GM19351 (cell line): ENCODE results near the gene EVX2.

ENCODE experiments used
- ATAC-seq: cut with Tn5 transposase; IDR thresholded peaks from one replicate; pipeline ENCODE4 v1.9.1; 2021; ENCODE audit warnings: mild to moderate bottlenecking, moderate library complexity; ENCODE audit not compliant: unreplicated experiment

The EVX2 gene

DNA sequence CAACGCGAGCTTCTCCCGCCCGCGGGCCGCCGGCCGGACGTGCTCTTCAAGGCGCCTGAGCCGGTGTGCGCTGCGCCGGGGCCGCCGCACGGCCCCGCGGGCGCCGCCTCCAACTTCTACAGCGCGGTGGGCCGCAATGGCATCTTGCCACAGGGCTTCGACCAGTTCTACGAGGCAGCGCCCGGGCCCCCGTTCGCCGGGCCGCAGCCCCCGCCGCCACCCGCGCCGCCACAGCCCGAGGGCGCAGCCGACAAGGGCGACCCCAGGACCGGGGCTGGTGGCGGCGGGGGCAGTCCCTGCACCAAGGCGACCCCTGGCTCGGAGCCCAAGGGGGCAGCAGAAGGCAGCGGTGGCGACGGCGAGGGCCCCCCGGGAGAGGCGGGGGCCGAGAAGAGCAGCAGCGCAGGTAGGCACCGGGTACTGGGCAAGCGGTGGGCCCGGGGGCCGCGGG, 24.0 kb upstream of the EVX2 start:
- no peak for ATAC-seq

GRCh38 chr2:176106581-176107539, 23.1 kb upstream of the EVX2 start, which contains the start of gene HOXD11:
TSS of gene HOXD11 (plus strand) at chr2:176107280. CDS start at chr2:176107356, 76 bp downstream.
- no peak for ATAC-seq

GRCh38 chr2:176105730-176106580, 22.2 kb upstream of the EVX2 start:
- ATAC-seq, result no peak

GRCh38 chr2:176105078-176105729, 21.4 kb upstream of the EVX2 start:
- ATAC-seq, result no peak

DNA sequence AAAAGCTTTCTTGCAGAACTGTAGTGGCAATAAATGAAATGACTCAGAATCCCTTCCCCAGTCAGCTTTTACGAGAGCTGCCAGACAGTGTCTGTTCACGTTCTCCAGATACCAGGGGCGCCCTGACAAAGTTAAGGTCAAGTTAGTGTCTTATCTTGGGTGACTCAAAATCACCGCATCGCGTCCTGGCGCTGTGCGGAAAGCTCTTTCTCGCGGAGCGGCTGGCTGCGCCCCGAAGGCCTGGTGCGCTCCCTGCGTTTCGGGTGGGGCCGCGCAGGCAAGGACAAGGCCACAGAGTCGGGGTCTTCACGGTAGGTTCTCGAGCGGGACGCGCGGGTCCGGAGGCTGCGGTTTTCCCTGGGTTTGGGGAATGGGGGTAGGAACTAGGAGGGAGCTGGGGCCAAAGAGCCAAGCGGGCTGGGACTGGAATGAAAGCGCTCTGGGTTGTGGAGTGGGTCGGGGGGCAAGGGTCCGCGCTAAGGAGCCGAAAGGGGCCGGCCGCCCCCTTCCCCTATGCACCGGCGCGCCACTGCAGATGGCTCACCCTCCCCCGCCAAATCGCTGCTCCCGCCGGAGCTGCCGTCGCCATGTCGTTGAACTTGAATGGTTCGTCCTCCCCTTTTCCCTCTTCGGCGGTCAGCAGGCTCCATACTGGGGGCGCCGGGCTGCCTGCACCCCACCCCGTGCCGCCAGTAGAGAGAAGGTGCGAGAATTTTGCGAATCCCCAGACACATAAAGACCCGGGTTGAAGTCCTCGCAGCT, 20.7 kb upstream of the EVX2 start:
- no peak for ATAC-seq

DNA sequence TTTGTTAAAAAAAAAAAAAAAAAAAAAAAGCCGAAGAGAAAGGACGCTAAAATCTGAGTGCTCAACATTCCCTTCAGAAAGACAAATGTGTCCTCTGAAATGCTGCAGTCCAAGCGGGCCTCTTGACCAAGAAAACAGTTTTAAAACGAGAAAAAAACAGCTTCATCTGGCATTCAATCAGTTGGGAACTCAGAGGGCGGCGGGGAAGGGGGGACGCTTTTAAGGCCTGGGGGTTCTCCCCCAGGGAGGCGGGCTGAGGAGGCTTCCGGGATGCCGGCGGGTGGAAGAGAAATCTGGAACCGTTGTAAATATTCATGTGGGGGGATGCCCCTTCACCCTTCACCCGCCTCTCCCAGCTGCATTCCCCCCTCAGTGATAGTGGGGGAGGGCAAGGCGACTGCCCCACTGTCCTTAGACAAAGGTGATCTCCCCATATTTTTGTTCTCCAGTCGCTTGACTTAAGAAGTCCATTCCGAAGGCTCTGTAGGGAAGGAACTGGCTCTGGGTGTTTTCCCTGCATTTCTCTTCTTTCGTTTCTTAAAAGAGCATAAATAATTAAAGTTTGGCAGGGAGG, 20.1 kb upstream of the EVX2 start:
- no peak for ATAC-seq

- ATAC-seq, result no peak
Measured at GRCh38 chr2:176103194-176103593, 19.4 kb upstream of the EVX2 start.

GRCh38 chr2:176102309-176102866, 18.6 kb upstream of the EVX2 start:
- no peak for ATAC-seq

- ATAC-seq, result no peak
Measured at GRCh38 chr2:176101842-176102241, 18.1 kb upstream of the EVX2 start.

DNA sequence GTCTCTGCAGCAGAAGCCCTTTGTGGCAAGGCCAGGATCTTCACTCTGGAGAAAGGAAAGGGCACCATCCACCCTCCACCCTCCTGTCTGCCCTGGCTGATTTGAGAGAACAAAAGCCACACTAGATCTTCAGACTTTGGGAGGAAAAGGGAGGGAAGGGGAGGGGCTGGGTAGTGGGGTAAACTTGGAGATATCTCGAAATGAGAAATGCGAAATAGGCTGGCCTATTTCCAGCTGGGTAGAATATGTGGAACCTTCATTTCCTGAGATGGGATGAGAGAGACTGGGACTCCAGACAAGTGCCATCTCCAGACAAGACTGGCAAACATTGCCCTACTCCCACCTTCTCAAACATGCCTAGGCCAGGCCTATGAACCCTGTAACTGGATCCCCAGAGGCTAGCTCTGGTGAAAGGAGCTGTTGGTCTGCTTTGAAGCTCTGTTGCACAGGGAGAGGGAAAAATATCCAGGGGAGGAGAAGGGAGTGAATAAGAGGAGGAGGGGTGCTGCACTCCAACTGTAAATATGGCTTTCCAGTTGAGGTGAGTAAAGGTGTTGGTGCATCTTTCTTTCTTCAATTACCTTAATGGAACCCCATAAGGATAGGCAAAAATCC, 17.6 kb upstream of the EVX2 start:
- ATAC-seq, result no peak

GRCh38 chr2:176100547-176101140, 16.9 kb upstream of the EVX2 start:
- no peak for ATAC-seq

- ATAC-seq, result no peak
Measured at GRCh38 chr2:176099728-176100546, 16.2 kb upstream of the EVX2 start, which contains the start of gene HOXD12. TSS of gene HOXD12 (plus strand) at chr2:176099795. CDS start at chr2:176099802, 7 bp downstream.

DNA sequence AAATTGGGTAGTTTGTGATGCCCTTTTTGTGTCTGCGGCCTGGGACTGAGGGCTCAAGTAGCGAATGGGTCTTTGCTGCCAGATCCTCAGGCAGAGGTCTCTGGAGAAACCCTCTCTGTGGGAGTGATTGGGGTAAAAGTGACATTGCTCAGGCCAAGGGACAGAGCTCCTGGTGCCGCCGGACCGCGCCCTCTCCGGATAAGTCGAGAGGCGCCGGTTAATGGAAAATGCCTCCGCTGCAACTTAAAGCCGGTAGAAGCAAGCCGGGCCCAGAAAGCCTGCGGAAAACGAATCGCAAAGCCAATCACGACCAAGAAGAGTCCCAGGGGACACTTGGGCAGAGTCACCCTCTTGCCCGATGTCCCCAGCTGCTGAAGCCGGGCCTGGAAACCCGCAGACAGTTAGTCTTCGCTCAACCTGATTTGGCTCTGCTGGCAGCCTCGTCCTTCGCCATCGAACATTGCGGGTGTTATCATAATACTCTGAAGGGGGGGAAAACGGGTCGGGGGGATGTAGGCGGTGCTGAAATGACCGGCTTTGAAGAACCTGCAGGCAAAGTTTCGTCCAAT, 15.5 kb upstream of the EVX2 start:
- no peak for ATAC-seq

DNA sequence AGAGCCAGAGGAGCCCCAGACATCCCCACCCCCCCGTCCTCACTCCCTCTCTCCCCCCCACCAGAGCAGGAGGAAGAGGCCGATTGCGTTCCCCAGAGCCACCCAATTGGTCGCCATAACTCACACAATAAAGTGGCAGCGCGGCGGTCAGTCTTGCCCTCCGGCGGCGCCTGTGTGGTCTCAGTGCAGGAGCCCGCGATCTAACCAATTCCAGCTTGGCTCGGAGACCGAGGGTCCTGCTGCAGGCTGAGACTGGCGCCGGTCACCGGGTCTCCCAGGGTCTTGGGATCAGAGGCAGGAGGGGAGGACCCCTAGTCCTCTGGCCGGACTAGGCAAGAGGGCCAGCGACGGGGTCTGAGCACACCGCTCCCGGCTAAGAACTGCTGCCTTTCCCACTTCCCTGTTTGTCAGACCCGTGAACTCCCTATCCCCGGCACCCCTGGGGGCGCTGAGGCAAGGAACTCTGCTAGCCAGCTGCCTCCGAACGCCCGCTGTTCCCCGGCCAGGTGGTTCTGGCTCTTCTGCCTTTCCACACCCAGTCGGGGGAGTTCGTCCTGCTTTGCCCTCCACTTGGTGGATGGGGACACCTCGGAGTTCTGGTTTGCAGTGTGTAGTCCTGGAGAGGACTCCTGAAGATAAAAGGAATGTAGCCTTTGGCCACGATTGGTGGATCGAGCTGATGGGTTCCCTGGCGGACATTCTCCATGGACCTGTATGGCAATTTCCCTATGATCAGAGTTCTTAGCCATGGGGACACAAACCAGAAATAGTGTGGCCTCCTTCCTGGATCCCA, 14.8 kb upstream of the EVX2 start:
- no peak for ATAC-seq

- no peak for ATAC-seq
Measured at GRCh38 chr2:176097820-176098365, 14.1 kb upstream of the EVX2 start.
